Central memory CD8-positive, alpha-beta T cell (primary cell): Measurements from ENCODE around the gene IGSF21.
"Not testable (repeated sequence)": the region's sequence is repeated elsewhere in the genome, so short reads cannot be mapped to it uniquely, and the experiment has no call there.

Experiments used
- ATAC-seq: fragments of 150-1000 bp; cut with Tn5 transposase; replicated peaks from 2 replicates; pipeline ENCODE4 v1.10.0; 2022; ENCODE audit warnings: mild to moderate bottlenecking, moderate FRiP score, moderate number of reproducible peaks; ENCODE audit not compliant: poor library complexity, severe bottlenecking; ENCODE audit errors: extremely low read depth
- DNase-seq, 2 donors: peaks; one replicate each; pipeline ENCODE4 v3.0.0; 2021; ENCODE audit warnings: low spot score in 2 of 2
- H3K27ac Mint-ChIP-seq: one replicate; pipeline ENCODE4 v1.8.0; 2022; ENCODE audit warnings: low read depth, mild to moderate bottlenecking, moderate library complexity, mixed read lengths
- H3K27me3 Mint-ChIP-seq: one replicate; pipeline ENCODE4 v1.8.0; 2022; ENCODE audit warnings: mixed read lengths
- H3K36me3 Mint-ChIP-seq: one replicate; pipeline ENCODE4 v1.8.0; 2022; ENCODE audit warnings: mild to moderate bottlenecking, moderate library complexity, mixed read lengths; ENCODE audit not compliant: insufficient read depth
- H3K4me1 Mint-ChIP-seq: one replicate; pipeline ENCODE4 v1.8.0; 2022; ENCODE audit warnings: mixed read lengths
- H3K4me3 Mint-ChIP-seq: one replicate; pipeline ENCODE4 v1.8.0; 2022; ENCODE audit warnings: mild to moderate bottlenecking, moderate library complexity, mixed read lengths
- H3K9me3 Mint-ChIP-seq: one replicate; pipeline ENCODE4 v1.8.0; 2022; ENCODE audit warnings: mixed read lengths

IGSF21 gene

DNA sequence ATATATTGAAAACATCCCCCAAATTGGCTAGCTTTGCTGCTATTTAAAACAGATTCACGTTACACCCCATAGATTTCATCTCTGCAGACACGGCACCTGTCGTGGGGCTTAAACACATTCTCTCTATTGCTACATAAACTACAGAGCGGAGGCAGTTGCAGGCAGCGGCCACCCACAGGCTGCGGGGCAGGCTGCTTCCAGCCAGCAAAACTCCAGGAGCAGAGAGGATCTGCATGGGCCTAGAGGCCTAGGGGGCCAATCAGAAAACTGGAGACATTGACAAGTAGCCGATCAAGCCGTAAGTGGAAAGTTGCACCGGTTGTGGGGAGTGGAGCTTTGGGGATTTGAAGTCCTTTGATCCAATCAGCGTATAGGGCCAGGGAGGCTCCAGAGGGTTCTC lies 244.1 kb downstream of the IGSF21 start:
- Mint-ChIP-seq H3K9me3 (no peaks in the 10 kb centered on the region), H3K27ac (no peak overlapping the region), H3K36me3 (peaks cover 2% of the 10 kb centered on the region), H3K4me3 (no peak overlapping the region), H3K4me1 (no peaks in the 10 kb centered on the region), H3K27me3 (peaks cover 75% of the 10 kb centered on the region)
- DNase-seq (no peak), ATAC-seq (no peak)

DNA sequence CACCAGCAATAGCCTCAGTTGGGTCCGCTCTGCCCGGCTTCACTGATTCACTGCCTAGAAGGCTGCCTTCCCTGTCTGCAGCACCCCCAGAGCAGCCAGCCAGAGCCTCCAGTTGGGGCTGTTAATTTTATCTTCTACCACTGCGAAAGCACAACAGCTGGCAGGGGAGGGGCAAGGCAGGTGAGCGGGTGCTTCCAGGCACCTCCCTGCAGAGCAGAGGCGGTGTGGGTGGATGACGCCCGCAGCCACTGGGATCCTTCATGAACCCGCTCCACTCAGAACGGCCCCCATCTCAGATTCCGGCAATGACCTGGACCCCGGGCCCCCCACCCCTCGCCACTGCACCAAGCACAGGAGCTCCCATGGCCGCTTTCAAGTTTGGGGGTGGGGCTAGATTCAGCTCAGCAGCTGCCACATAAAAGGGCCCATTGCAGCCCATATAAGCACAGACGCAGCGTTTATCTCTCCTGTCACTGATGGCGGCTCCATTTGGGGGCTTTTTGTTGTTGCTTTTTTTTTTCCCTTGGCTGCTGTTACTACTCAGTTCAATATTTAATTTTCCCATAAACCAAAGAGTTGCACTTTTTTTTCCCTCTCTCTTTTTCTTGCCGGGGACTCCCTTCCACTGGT lies 245.2 kb downstream of the IGSF21 start:
- ATAC-seq (no peak), DNase-seq (no peak)
- Mint-ChIP-seq H3K4me1 (no peaks in the 10 kb centered on the region), H3K9me3 (no peaks in the 10 kb centered on the region), H3K36me3 (peaks cover 2% of the 10 kb centered on the region), H3K4me3 (no peak overlapping the region), H3K27me3 (peaks cover 85% of the 10 kb centered on the region), H3K27ac (no peak overlapping the region)

DNA sequence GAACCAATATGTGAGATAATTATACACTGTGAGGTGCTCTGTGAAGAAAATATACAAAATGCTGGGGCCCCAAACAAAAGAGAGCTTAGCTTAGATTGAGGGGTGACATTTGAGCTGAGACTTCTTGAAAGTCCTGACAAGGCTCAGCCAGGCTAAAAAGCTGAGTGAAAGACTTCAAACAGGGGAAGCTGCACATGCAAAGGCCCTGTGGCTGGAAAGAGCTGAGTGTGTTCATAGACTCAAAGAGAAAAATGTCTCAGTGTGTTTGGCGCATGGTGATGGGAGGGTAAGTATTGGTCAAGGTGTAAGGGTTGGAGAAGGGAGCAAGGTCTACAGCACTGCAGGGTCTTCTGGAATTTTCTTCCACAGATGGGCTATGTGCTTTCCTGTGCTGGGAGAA lies 245.9 kb downstream of the IGSF21 start:
- peaks cover 91% of the 10 kb centered on the region for H3K27me3 Mint-ChIP-seq
- H3K27ac Mint-ChIP-seq, result no peak overlapping the region
- no peaks in the 10 kb centered on the region for H3K9me3 Mint-ChIP-seq
- DNase-seq, result no peak
- no peak for ATAC-seq
- no peak overlapping the region for H3K4me3 Mint-ChIP-seq
- no peaks in the 10 kb centered on the region for H3K4me1 Mint-ChIP-seq
- H3K36me3 Mint-ChIP-seq, result peaks cover 2% of the 10 kb centered on the region

DNA sequence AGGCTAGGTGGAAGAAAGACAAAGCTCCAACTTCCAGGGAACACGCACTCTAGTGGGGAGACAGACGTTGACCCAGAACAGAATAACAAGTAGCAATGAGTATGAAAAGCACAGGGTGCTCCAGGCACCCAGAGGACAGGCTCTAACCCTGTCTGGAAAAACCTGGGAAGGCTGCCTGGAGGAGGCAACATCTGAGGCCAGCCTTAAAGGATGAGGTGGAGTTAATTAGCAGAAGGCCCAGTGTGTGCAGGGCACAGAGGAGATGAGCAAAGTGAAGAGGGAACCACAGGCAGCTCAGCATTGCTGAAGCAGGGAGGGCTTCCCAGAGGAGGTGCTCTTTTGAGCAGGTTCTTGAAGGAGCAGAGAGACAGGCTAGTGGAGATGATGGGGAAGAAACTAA lies 246.4 kb downstream of the IGSF21 start:
- no peak overlapping the region for H3K27ac Mint-ChIP-seq
- peaks cover 2% of the 10 kb centered on the region for H3K36me3 Mint-ChIP-seq
- no peak overlapping the region for H3K4me3 Mint-ChIP-seq
- no peaks in the 10 kb centered on the region for H3K4me1 Mint-ChIP-seq
- no peaks in the 10 kb centered on the region for H3K9me3 Mint-ChIP-seq
- ATAC-seq (no peak), DNase-seq (no peak)
- peaks cover 86% of the 10 kb centered on the region for H3K27me3 Mint-ChIP-seq

DNA sequence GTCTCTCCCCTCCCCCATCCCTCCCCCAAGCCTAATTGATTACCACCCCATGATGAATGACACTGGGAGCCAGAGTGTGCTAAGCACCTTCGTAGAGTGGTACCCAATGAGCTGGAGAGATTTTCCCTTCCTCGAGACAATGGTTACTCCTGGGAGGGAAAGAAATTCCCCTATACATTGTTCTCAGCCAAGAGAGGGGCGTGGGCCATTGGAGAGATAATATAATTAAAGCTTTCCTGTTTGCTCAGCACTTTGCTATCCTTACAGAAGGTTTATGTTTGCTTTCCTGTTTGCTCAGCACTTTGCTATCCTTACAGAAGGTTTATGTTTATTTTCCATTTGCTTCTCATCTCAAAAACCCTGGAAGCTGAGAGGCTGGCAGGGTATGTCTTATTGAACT lies 247.0 kb downstream of the IGSF21 start:
- H3K4me3 Mint-ChIP-seq, result no peak overlapping the region

DNA sequence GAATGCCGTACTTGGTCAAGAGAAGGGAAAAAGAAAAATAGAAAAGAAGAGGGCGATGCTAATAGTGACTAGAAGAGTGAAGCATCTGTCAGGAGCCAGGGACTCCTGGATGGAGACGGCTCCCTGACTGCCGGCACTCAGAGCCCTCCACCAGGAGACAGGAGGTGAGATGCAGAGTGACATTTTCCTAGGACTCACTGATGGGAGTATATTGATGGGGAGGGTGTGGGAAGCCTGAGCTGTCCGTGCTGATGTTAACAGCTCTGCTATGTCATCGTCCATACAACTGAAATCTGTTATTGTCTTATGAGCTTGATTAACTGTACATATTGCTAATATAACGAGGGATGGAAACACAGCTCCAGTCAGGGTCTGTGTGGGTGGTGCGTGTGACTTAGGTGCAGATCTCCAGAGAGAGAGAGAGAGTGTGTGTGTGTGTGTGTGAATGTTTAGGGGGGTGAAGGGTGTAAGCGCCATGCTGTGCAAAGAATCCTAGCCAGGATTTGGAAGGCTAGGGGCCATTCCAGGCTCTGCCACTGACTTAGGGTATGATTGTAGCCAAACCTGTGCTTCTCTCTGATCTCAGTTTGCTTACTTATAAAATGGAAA lies 250.1 kb downstream of the IGSF21 start:
- Mint-ChIP-seq H3K4me3 (no peak overlapping the region), H3K36me3 (no peaks in the 10 kb centered on the region), H3K4me1 (no peaks in the 10 kb centered on the region), H3K27ac (no peak overlapping the region), H3K27me3 (peaks cover 67% of the 10 kb centered on the region), H3K9me3 (no peaks in the 10 kb centered on the region)
- ATAC-seq, result no peak
- no peak for DNase-seq

More for the DNA sequence above, 247.0 kb downstream of the IGSF21 start:
- peaks cover 80% of the 10 kb centered on the region for H3K27me3 Mint-ChIP-seq
- DNase-seq, result no peak
- H3K9me3 Mint-ChIP-seq, result no peaks in the 10 kb centered on the region
- peaks cover 2% of the 10 kb centered on the region for H3K36me3 Mint-ChIP-seq
- no peak overlapping the region for H3K27ac Mint-ChIP-seq
- no peaks in the 10 kb centered on the region for H3K4me1 Mint-ChIP-seq
- no peak for ATAC-seq

DNA sequence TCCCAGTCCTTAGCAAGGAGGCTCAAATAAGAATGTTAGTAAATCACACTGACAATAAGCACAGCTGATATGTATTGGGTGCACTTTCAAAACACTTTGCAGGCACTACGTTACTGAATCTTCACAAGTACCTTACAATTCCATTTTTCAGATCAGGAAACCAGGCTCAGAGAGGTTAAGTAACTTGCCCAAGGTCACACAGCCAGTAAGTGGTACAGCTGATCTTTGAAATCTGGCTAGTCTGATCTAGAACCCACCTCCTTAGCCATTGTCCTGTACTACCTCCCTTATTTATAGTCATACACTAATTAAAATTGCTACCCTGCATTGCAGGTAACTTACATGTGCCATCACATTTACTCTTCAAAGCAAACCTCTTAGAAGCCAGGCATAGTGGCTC lies 251.0 kb downstream of the IGSF21 start:
- no peaks in the 10 kb centered on the region for H3K4me1 Mint-ChIP-seq
- H3K4me3 Mint-ChIP-seq, result no peak overlapping the region
- no peaks in the 10 kb centered on the region for H3K36me3 Mint-ChIP-seq
- no peak for ATAC-seq
- no peak for DNase-seq
- H3K9me3 Mint-ChIP-seq, result no peaks in the 10 kb centered on the region
- peaks cover 67% of the 10 kb centered on the region for H3K27me3 Mint-ChIP-seq
- no peak overlapping the region for H3K27ac Mint-ChIP-seq

DNA sequence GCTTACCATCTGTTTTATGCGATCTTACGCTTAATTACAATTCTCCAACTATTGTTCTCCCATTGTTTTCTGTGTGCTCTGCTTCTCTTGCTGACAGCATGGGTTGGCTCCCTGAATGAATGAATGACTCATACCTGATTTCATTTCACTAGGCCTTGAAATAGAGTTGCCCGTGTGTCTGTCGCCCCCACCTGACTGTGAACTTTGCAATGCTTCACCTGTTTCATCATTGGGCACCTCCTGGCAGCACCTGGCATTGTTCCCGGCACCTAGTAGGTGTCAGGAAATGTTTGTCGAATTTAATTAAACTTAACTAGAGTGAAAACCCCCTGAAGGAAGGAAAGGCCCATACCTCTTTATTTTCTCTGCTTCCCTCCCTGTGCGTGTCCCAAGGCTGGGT lies 252.7 kb downstream of the IGSF21 start:
- no peaks in the 10 kb centered on the region for H3K36me3 Mint-ChIP-seq
- no peak for DNase-seq
- no peak for ATAC-seq
- H3K4me3 Mint-ChIP-seq, result no peak overlapping the region
- H3K27ac Mint-ChIP-seq, result no peak overlapping the region
- no peaks in the 10 kb centered on the region for H3K9me3 Mint-ChIP-seq
- no peaks in the 10 kb centered on the region for H3K4me1 Mint-ChIP-seq
- H3K27me3 Mint-ChIP-seq, result peaks cover 64% of the 10 kb centered on the region

DNA sequence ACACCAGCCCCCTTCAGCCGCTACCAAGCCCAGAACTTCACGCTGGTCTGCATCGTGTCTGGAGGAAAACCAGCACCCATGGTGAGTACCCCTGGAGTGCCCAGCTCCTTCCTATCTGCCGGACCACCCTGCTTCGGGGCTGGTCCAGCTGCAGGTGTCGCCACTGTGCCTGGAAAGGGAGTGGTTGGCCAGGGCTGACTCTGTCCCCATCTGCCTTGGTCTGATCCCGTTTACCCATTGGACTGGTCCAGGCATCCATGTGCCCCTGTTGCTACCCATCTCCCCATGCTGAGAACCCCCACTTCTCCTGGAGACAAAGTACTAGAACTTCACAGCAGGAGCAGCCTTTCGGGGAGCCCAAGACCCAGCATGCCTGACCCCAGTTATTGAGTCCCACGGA lies 254.6 kb downstream of the IGSF21 start:
- H3K4me1 Mint-ChIP-seq, result no peaks in the 10 kb centered on the region

DNA sequence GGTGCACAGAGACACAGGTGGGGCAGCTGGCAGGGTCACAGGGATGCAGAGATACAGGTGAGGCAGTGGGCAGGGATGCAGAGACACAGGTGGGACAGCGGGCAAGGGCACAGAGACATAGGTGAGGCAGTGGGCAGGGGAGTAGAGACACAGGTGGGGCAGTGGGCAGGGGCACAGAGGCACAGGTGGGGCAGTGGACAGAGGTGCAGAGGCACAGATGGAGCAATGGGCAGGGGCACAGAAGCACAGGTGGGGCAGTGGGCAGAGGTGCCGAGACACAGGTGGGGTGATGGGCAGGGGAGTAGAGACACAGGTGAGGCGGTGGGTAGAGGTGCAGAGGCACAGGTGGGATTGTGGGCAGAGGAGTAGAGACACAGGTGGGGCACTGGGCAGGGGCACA lies 255.8 kb downstream of the IGSF21 start:
- Mint-ChIP-seq H3K4me3 (no peak overlapping the region), H3K9me3 (no peaks in the 10 kb centered on the region), H3K27me3 (peaks cover 58% of the 10 kb centered on the region), H3K4me1 (no peaks in the 10 kb centered on the region), H3K27ac (no peak overlapping the region), H3K36me3 (no peaks in the 10 kb centered on the region)
- ATAC-seq (no peak), DNase-seq (no peak)

More for the DNA sequence above, 254.6 kb downstream of the IGSF21 start:
- H3K27me3 Mint-ChIP-seq, result peaks cover 68% of the 10 kb centered on the region
- no peak for DNase-seq
- H3K27ac Mint-ChIP-seq, result no peak overlapping the region
- H3K36me3 Mint-ChIP-seq, result no peaks in the 10 kb centered on the region
- no peaks in the 10 kb centered on the region for H3K9me3 Mint-ChIP-seq
- H3K4me3 Mint-ChIP-seq, result no peak overlapping the region
- no peak for ATAC-seq

DNA sequence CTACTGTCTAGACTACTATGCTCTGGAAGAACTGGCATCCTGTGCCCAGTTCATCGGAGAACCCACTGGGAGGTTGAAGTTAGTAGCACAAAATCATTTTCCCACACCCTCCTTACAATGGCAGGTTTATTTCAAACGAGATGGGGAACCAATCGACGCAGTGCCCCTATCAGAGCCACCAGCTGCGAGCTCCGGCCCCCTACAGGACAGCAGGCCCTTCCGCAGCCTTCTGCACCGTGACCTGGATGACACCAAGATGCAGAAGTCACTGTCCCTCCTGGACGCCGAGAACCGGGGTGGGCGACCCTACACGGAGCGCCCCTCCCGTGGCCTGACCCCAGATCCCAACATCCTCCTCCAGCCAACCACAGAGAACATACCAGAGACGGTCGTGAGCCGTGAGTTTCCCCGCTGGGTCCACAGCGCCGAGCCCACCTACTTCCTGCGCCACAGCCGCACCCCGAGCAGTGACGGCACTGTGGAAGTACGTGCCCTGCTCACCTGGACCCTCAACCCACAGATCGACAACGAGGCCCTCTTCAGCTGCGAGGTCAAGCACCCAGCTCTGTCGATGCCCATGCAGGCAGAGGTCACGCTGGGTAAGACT lies 257.6 kb downstream of the IGSF21 start:
- H3K27me3 Mint-ChIP-seq, result peaks cover 72% of the 10 kb centered on the region
- DNase-seq (no peak), ATAC-seq (no peak)
- H3K36me3 Mint-ChIP-seq, result peaks cover 2% of the 10 kb centered on the region
- no peaks in the 10 kb centered on the region for H3K9me3 Mint-ChIP-seq
- no peak overlapping the region for H3K4me3 Mint-ChIP-seq
- H3K4me1 Mint-ChIP-seq, result no peaks in the 10 kb centered on the region
- no peak overlapping the region for H3K27ac Mint-ChIP-seq

DNA sequence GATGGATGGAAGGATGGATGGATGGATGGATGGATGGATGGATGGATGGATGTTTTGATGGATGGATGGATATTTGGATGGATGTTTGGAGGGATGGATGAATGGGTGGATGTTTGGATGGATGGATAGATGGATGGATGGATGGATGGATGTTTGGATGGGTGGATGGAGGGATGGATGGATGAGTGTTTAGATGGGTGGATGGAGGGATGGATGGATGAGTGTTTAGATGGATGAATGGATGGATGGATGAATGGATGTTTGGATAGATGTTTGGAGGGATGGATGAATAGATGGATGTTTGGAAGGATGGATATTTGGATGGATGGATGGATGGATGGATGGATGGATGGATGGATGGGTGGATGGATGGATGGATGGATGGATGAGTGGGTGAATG lies 264.9 kb downstream of the IGSF21 start:
- ATAC-seq, H3K9me3 Mint-ChIP-seq, H3K4me1 Mint-ChIP-seq, H3K4me3 Mint-ChIP-seq, H3K36me3 Mint-ChIP-seq, DNase-seq, H3K27ac Mint-ChIP-seq: not testable (repeated sequence)
- H3K27me3 Mint-ChIP-seq, result peaks cover 40% of the 10 kb centered on the region

DNA sequence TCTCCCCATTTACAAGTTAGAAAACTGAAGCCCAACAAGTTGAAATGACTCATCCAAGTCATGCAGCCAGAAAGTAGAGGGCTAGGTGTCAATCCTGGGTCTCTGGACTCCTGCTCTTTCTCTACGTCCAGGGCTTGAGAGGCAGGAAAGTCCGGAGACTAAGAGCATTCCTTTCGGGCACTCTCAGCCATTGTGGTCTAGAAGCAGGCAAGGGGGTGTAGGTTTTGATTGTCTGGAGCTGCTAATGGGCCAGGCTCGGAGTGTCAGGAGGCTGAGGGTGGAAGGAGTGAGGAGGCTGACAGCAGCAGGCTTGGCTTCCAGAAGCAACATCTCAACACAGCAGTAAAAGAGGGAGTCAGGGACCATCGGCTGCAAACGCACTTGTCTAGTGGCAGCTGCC lies 265.6 kb downstream of the IGSF21 start:
- H3K9me3 Mint-ChIP-seq, result peaks cover 5% of the 10 kb centered on the region
- ATAC-seq (no peak), DNase-seq (no peak)
- no peak overlapping the region for H3K27ac Mint-ChIP-seq
- H3K4me3 Mint-ChIP-seq, result no peak overlapping the region
- peaks cover 40% of the 10 kb centered on the region for H3K27me3 Mint-ChIP-seq
- H3K36me3 Mint-ChIP-seq, result peaks cover 2% of the 10 kb centered on the region
- no peaks in the 10 kb centered on the region for H3K4me1 Mint-ChIP-seq
